ENCODE data around the gene SLX9. TPM values are rescaled to one million over a fixed set of nuclear protein-coding genes. Genes with fewer than 3 reads are reported as not detected.

The SLX9 gene
- total and polyA plus RNA-seq, 2 donors (not counting 1 experiment from before 2014, with no cell fraction given), result 11.7 to 15.9 TPM

GRCh38 chr21:44924606-44925377 lies 15.0 kb upstream of the SLX9 start:
- DNase-seq (peak; percentile 58), ATAC-seq (ENCODE audit: low read depth) (no peak)
- TF ChIP-seq CTCF (IDR thresholded peaks at IDR 0.05) (no peak), EZH2 (IDR thresholded peaks at IDR 0.05; ENCODE audit: borderline replicate concordance, insufficient read depth, low read depth, low read length, poor library complexity, severe bottlenecking) (no peak)
- Mint-ChIP-seq H3K4me3 (peak overlapping the region; percentile 54), H3K4me1 (peaks cover 87% of the 10 kb centered on the region), H3K27ac (peak overlapping the region; percentile 88), H3K9me3 (ENCODE audit: insufficient read depth) (peaks cover 2% of the 10 kb centered on the region), H3K27me3 (no peaks in the 10 kb centered on the region)
- Histone ChIP-seq H3K9ac (ENCODE audit: low read length) (peak overlapping the region; percentile 23), H3K9me3 (ENCODE audit: control extremely low read depth in 1 of 3, control insufficient read depth in 2 of 3, insufficient read depth in 1 of 3, low read length in 2 of 3) (peaks cover 0 to 7% (median 0%) of the 10 kb centered on the region in 3 donors), H3K4me1 (ENCODE audit: control insufficient read depth in 2 of 2, insufficient read depth in 2 of 2, low read length in 2 of 2) (peaks cover 82 to 93% of the 10 kb centered on the region in 2 donors), H2AFZ (ENCODE audit: insufficient read depth, low read depth, low read length, poor library complexity, severe bottlenecking) (no peak overlapping the region), H3K27ac (ENCODE audit: low read length in 2 of 2) (peak overlapping the region; percentile 53 to 87), H3K36me3 (replicated peaks in 1 of 2; ENCODE audit: control extremely low read depth in 1 of 2, control insufficient read depth in 1 of 2, extremely low read depth in 1 of 2, insufficient read depth in 2 of 2, low read length in 1 of 2) (no peaks in the 10 kb centered on the region), H3K27me3 (replicated peaks in 1 of 4; ENCODE audit: control extremely low read depth in 1 of 4, control insufficient read depth in 3 of 4, insufficient read depth in 4 of 4, low read length in 3 of 4) (no peaks in the 10 kb centered on the region), H3K4me3 (ENCODE audit: control extremely low read depth in 1 of 5, extremely low read depth in 1 of 5, insufficient read depth in 1 of 5, low read depth in 2 of 5, low read length in 4 of 5) (peak overlapping the region in 1 of 5 experiments; percentile 35), H4K20me1 (ENCODE audit: control insufficient read depth, insufficient read depth, low read length, poor library complexity, severe bottlenecking) (peaks cover 3% of the 10 kb centered on the region), H3K4me2 (replicated peaks; ENCODE audit: low read depth, low read length, poor library complexity, severe bottlenecking) (peak overlapping the region; percentile 63), H3K79me2 (ENCODE audit: control insufficient read depth, insufficient read depth, low read length) (peaks cover 57% of the 10 kb centered on the region)
- POLR2A ChIA-PET, result interaction anchor here (0.7 kb wide), 1 partner anchor 145 kb away, joined by 4 read pairs; no protein-coding TSS in a partner anchor
- 70% methylated on average over 2 of the region's 10 CpGs for WGBS (ENCODE audit: insufficient coverage)
- CTCF ChIA-PET, result interaction anchor here (1.2 to 3.9 kb wide), 4 partner anchors 12 to 51 kb away, joined by 3 to 22 read pairs (median 7); partner anchors contain the start of gene PTTG1IP
- intact Hi-C loops (cut with micrococcal nuclease), result no loop called here

GRCh38 chr21:44925378-44925755 lies 14.5 kb upstream of the SLX9 start:
- H3K4me1 ChIP-seq (ENCODE audit: control insufficient read depth in 2 of 2, insufficient read depth in 2 of 2, low read length in 2 of 2), result peaks cover 87 to 96% of the 10 kb centered on the region in 2 donors
- no peaks in the 10 kb centered on the region for H3K27me3 ChIP-seq (replicated peaks in 1 of 4; ENCODE audit: control extremely low read depth in 1 of 4, control insufficient read depth in 3 of 4, insufficient read depth in 4 of 4, low read length in 3 of 4)
- no peaks in the 10 kb centered on the region for H4K20me1 ChIP-seq (ENCODE audit: control insufficient read depth, insufficient read depth, low read length, poor library complexity, severe bottlenecking)
- peak overlapping the region in 1 of 5 experiments; percentile 35 for H3K4me3 ChIP-seq (ENCODE audit: control extremely low read depth in 1 of 5, extremely low read depth in 1 of 5, insufficient read depth in 1 of 5, low read depth in 2 of 5, low read length in 4 of 5)
- DNase-seq (no peak), ATAC-seq (ENCODE audit: low read depth) (no peak)
- 100% methylated on average over 1 of the region's 1 CpG for WGBS (ENCODE audit: insufficient coverage)
- POLR2A ChIA-PET, result interaction anchor here (0.7 to 2.0 kb wide), 2 partner anchors 8 to 145 kb away, joined by 4 to 9 read pairs; no protein-coding TSS in a partner anchor
- no peak overlapping the region for H2AFZ ChIP-seq (ENCODE audit: insufficient read depth, low read depth, low read length, poor library complexity, severe bottlenecking)
- Mint-ChIP-seq H3K27ac (peak overlapping the region; percentile 88), H3K4me1 (peaks cover 88% of the 10 kb centered on the region), H3K27me3 (no peaks in the 10 kb centered on the region), H3K4me3 (peak overlapping the region; percentile 54), H3K9me3 (ENCODE audit: insufficient read depth) (peaks cover 2% of the 10 kb centered on the region)
- peaks cover 51% of the 10 kb centered on the region for H3K79me2 ChIP-seq (ENCODE audit: control insufficient read depth, insufficient read depth, low read length)
- H3K36me3 ChIP-seq (replicated peaks in 1 of 2; ENCODE audit: control extremely low read depth in 1 of 2, control insufficient read depth in 1 of 2, extremely low read depth in 1 of 2, insufficient read depth in 2 of 2, low read length in 1 of 2), result no peaks in the 10 kb centered on the region
- TF ChIP-seq EZH2 (IDR thresholded peaks at IDR 0.05; ENCODE audit: borderline replicate concordance, insufficient read depth, low read depth, low read length, poor library complexity, severe bottlenecking) (no peak), CTCF (IDR thresholded peaks at IDR 0.05) (no peak)
- H3K9ac ChIP-seq (ENCODE audit: low read length), result peak overlapping the region; percentile 23
- CTCF ChIA-PET, result interaction anchor here (1.2 to 3.9 kb wide), 4 partner anchors 12 to 52 kb away, joined by 3 to 22 read pairs (median 7); partner anchors contain the start of gene PTTG1IP
- H3K9me3 ChIP-seq (ENCODE audit: control extremely low read depth in 1 of 3, control insufficient read depth in 2 of 3, insufficient read depth in 1 of 3, low read length in 2 of 3), result peaks cover 0 to 9% (median 0%) of the 10 kb centered on the region in 3 donors
- peak overlapping the region; percentile 53 to 87 for H3K27ac ChIP-seq (ENCODE audit: low read length in 2 of 2)
- peak overlapping the region; percentile 63 for H3K4me2 ChIP-seq (replicated peaks; ENCODE audit: low read depth, low read length, poor library complexity, severe bottlenecking)
- intact Hi-C loops (cut with micrococcal nuclease), result no loop called here
